ENCODE measurements around the gene GALNT12. TPM values are rescaled to one million over a fixed set of nuclear protein-coding genes. Genes with fewer than 3 reads are reported as not detected.
A peak's percentile ranks its signal among the peaks of the same experiment; 100 is the strongest.

GALNT12 gene
- total RNA-seq, 1 donor from 2014 or later = 1.7 TPM

DNA sequence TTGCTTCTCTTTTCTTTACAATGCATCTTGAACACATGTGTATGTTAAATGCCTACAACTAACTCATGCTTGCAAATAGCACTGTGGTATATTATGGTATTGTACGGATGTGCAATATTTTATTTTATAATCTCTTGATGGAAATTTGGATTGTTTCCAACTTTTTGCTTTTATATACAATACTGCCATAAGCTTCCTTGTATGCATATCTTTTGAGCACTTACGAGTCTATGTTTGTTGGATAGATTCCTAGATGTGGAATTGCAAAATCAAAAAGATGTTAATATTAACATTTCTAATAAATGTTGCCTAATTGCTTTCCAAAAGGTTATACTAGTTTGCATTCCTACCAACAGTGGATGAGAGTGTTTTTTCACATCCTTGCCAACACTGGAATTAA, 3.4 kb upstream of the GALNT12 start:
- no peaks in the 10 kb centered on the region for H3K36me3 ChIP-seq (ENCODE audit: insufficient read depth, low read length)
- H3K27ac Mint-ChIP-seq (ENCODE audit: unreplicated experiment) = no peak overlapping the region
- H3K9me3 Mint-ChIP-seq (ENCODE audit: unreplicated experiment) = peaks cover under 1% of the 10 kb centered on the region
- no peaks in the 10 kb centered on the region for H3K36me3 Mint-ChIP-seq (ENCODE audit: low read depth, unreplicated experiment)
- H3K27ac ChIP-seq (ENCODE audit: low read depth, low read length) = no peak overlapping the region
- peaks cover 2% of the 10 kb centered on the region for H3K9me3 ChIP-seq (ENCODE audit: insufficient read depth, low read depth, low read length)
- TF ChIP-seq EZH2 (IDR thresholded peaks at IDR 0.05; ENCODE audit: insufficient read depth, low read length) = no peak
- no peak for TF ChIP-seq CTCF (IDR thresholded peaks at IDR 0.05; ENCODE audit: insufficient read depth, low read depth, low read length)
- H3K4me2 ChIP-seq (ENCODE audit: low read length) = no peak overlapping the region
- no peaks in the 10 kb centered on the region for H4K20me1 ChIP-seq (ENCODE audit: insufficient read depth, low read length)
- H3K27me3 Mint-ChIP-seq (ENCODE audit: low read depth, unreplicated experiment) = peaks cover 38% of the 10 kb centered on the region
- no peak overlapping the region for H3K4me3 Mint-ChIP-seq (ENCODE audit: unreplicated experiment)
- DNase-seq (ENCODE audit: low read depth) = no peak
- peaks cover 2% of the 10 kb centered on the region for H3K4me1 ChIP-seq (ENCODE audit: insufficient read depth, low read length)
- peaks cover 3% of the 10 kb centered on the region for H3K4me1 Mint-ChIP-seq (ENCODE audit: low read depth, unreplicated experiment)
- H3K27me3 ChIP-seq (ENCODE audit: insufficient read depth, low read length) = peaks cover 17% of the 10 kb centered on the region
- no peak overlapping the region for H2AFZ ChIP-seq (ENCODE audit: low read depth, low read length)
- no peak for FAIRE-seq
- H3K4me3 ChIP-seq (ENCODE audit: insufficient read depth, low read depth, low read length) = no peak overlapping the region
- no peak overlapping the region for H3K9ac ChIP-seq (ENCODE audit: low read length)
- H3K79me2 ChIP-seq (ENCODE audit: insufficient read depth, low read length) = no peaks in the 10 kb centered on the region

DNA sequence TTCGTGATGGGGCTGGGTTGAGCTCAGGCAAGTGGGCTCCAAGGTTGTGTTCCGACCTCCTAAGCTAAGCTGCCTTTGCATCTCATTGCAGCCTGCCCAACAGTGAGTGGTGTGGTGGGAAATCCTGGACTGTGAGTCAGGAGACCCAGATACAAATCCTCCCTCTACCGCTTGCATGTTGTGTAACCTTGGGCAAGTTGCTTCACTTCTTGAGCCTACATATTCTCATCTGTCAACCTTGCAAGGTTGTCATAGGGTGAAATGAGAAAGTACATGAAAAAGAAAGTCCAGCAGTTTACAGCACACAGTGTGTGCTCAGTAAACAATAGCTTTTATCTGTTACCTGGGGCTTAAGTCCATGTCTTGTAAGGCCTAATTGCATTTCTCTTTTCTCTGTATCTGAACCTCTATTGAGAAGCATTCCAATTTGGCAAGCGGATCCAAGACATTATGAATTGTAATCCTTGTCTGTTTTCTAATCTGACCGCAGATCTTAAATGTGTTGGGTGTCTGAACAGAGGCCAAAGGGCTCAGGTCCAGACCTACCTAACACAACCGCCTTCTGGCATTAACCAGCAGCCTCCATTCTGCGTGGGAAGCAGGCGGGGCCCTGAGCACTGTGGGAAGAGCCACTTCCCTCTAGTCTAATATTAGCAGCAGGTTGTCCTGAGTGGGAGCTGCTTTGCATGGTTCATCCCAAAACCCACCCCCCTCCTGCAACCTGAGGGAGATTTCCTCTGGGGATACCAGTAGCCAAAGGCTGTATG, 1.8 kb upstream of the GALNT12 start:
- peaks cover 48% of the 10 kb centered on the region for H3K27me3 Mint-ChIP-seq (ENCODE audit: low read depth, unreplicated experiment)
- Histone ChIP-seq H3K27ac (ENCODE audit: low read depth, low read length) (no peak overlapping the region), H3K4me3 (ENCODE audit: insufficient read depth, low read depth, low read length) (no peak overlapping the region), H2AFZ (ENCODE audit: low read depth, low read length) (no peak overlapping the region), H3K4me1 (ENCODE audit: insufficient read depth, low read length) (peaks cover 9% of the 10 kb centered on the region), H4K20me1 (ENCODE audit: insufficient read depth, low read length) (no peaks in the 10 kb centered on the region), H3K36me3 (ENCODE audit: insufficient read depth, low read length) (no peaks in the 10 kb centered on the region), H3K27me3 (ENCODE audit: insufficient read depth, low read length) (peaks cover 17% of the 10 kb centered on the region), H3K4me2 (ENCODE audit: low read length) (no peak overlapping the region), H3K79me2 (ENCODE audit: insufficient read depth, low read length) (no peaks in the 10 kb centered on the region), H3K9me3 (ENCODE audit: insufficient read depth, low read depth, low read length) (no peaks in the 10 kb centered on the region), H3K9ac (ENCODE audit: low read length) (no peak overlapping the region)
- H3K9me3 Mint-ChIP-seq (ENCODE audit: unreplicated experiment) = no peaks in the 10 kb centered on the region
- H3K36me3 Mint-ChIP-seq (ENCODE audit: low read depth, unreplicated experiment) = no peaks in the 10 kb centered on the region
- no peak for FAIRE-seq
- H3K4me1 Mint-ChIP-seq (ENCODE audit: low read depth, unreplicated experiment) = peaks cover 3% of the 10 kb centered on the region
- H3K4me3 Mint-ChIP-seq (ENCODE audit: unreplicated experiment) = no peak overlapping the region
- peak; percentile 70 for DNase-seq (ENCODE audit: low read depth)
- no peak for TF ChIP-seq CTCF (IDR thresholded peaks at IDR 0.05; ENCODE audit: insufficient read depth, low read depth, low read length)
- TF ChIP-seq EZH2 (IDR thresholded peaks at IDR 0.05; ENCODE audit: insufficient read depth, low read length) = no peak
- no peak overlapping the region for H3K27ac Mint-ChIP-seq (ENCODE audit: unreplicated experiment)

DNA sequence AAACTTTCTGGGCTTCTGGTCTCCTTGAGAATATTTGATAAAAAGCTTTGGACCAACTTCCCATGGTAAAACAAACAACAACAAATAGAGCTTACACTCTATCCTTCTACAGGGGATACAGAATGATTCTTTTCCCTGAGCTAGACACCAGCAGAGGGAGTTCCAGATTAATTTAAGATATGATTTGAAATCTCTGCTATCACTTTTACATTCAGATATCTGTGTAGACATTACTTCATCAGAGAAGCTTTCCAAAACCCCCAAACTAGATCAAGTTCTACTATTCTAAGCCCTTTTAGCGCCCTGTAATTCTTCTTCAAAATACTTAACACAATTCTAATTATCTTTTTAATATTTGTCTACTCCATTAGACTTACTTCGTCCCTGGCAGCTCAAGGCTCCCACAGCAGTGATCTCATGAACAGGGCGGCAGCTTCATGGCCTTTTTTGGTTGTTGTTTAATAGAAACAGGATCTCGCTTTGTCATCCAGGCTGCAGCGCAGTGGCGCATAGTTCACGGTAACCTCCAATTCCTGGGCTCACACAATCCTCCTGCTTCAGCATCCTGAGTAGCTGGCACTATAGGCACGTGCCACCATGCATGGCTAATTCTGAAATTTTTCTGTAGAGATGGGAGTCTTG, 955 bp upstream of the GALNT12 start:
- H2AFZ ChIP-seq (ENCODE audit: low read depth, low read length) = no peak overlapping the region
- no peak overlapping the region for H3K27ac ChIP-seq (ENCODE audit: low read depth, low read length)
- peaks cover 17% of the 10 kb centered on the region for H3K27me3 ChIP-seq (ENCODE audit: insufficient read depth, low read length)
- H3K9me3 ChIP-seq (ENCODE audit: insufficient read depth, low read depth, low read length) = no peaks in the 10 kb centered on the region
- peak overlapping the region; percentile 80 for H3K4me3 Mint-ChIP-seq (ENCODE audit: unreplicated experiment)
- H3K4me3 ChIP-seq (ENCODE audit: insufficient read depth, low read depth, low read length) = no peak overlapping the region
- peaks cover 3% of the 10 kb centered on the region for H3K4me1 Mint-ChIP-seq (ENCODE audit: low read depth, unreplicated experiment)
- no peak for DNase-seq (ENCODE audit: low read depth)
- peak overlapping the region; percentile 91 for H3K4me2 ChIP-seq (ENCODE audit: low read length)
- peaks cover 48% of the 10 kb centered on the region for H3K27me3 Mint-ChIP-seq (ENCODE audit: low read depth, unreplicated experiment)
- no peaks in the 10 kb centered on the region for H3K36me3 ChIP-seq (ENCODE audit: insufficient read depth, low read length)
- no peaks in the 10 kb centered on the region for H3K36me3 Mint-ChIP-seq (ENCODE audit: low read depth, unreplicated experiment)
- H3K79me2 ChIP-seq (ENCODE audit: insufficient read depth, low read length) = no peaks in the 10 kb centered on the region
- peaks cover 16% of the 10 kb centered on the region for H3K4me1 ChIP-seq (ENCODE audit: insufficient read depth, low read length)
- no peak for FAIRE-seq
- no peak for TF ChIP-seq EZH2 (IDR thresholded peaks at IDR 0.05; ENCODE audit: insufficient read depth, low read length)
- peak; percentile 6 for TF ChIP-seq CTCF (IDR thresholded peaks at IDR 0.05; ENCODE audit: insufficient read depth, low read depth, low read length)
- H3K9me3 Mint-ChIP-seq (ENCODE audit: unreplicated experiment) = no peaks in the 10 kb centered on the region
- no peak overlapping the region for H3K9ac ChIP-seq (ENCODE audit: low read length)
- H3K27ac Mint-ChIP-seq (ENCODE audit: unreplicated experiment) = no peak overlapping the region
- no peaks in the 10 kb centered on the region for H4K20me1 ChIP-seq (ENCODE audit: insufficient read depth, low read length)
